Spleen (tissue), 11 donors: Measurements from ENCODE around the gene FBXO11. TPM values are rescaled to one million over a fixed set of nuclear protein-coding genes. Genes with fewer than 3 reads are reported as not detected.

Source experiments
- DNase-seq: peaks from one replicate; pipeline ENCODE4 v3.0.0-alpha.2; 2020
- H3K27ac ChIP-seq, 8 donors: fragments of 200-600 bp; sonication (generic) in 7 of 8; 1 replicate in 4 of 8; 2 replicates in 4 of 8; pipeline versions ENCODE4 v1.5.0 to v1.8.0; 2016 to 2021; ENCODE audit warnings: inconsistent platforms in 4 of 8, mild to moderate bottlenecking in 4 of 8, moderate library complexity in 1 of 8
- H3K27me3 ChIP-seq, 7 donors: fragments of 200-600 bp; sonication (generic) in 6 of 7; replicated peaks in 1 of 7; 1 replicate in 4 of 7; 2 replicates in 3 of 7; pipeline versions ENCODE4 v1.5.0 to v1.8.0; 2016 to 2021; ENCODE audit warnings: inconsistent platforms in 3 of 7, mild to moderate bottlenecking in 1 of 7
- H3K36me3 ChIP-seq, 6 donors: fragments of 200-600 bp; sonication (generic) in 5 of 6; 1 replicate in 4 of 6; 2 replicates in 2 of 6; pipeline versions ENCODE4 v1.5.0 to v1.8.0; 2016 to 2021; ENCODE audit warnings: inconsistent platforms in 2 of 6
- H3K4me1 ChIP-seq, 6 donors: fragments of 200-600 bp; sonication (generic) in 5 of 6; 1 replicate in 3 of 6; 2 replicates in 3 of 6; pipeline versions ENCODE4 v1.5.0 to v1.8.0; 2016 to 2021; ENCODE audit warnings: inconsistent platforms in 3 of 6
- H3K4me3 ChIP-seq, 8 donors: fragments of 200-600 bp; sonication (generic) in 7 of 8; 1 replicate in 4 of 8; 2 replicates in 4 of 8; pipeline versions ENCODE4 v1.5.0 to v1.8.0; 2016 to 2021; ENCODE audit warnings: inconsistent platforms in 4 of 8, mild to moderate bottlenecking in 4 of 8, moderate library complexity in 2 of 8
- H3K9me3 ChIP-seq, 8 donors: fragments of 200-600 bp; sonication (generic) in 7 of 8; 1 replicate in 4 of 8; 2 replicates in 4 of 8; pipeline versions ENCODE4 v1.5.0 to v1.8.0; 2016 to 2021; ENCODE audit warnings: inconsistent platforms in 4 of 8
- CTCF ChIP-seq, 11 experiments: fragments of 200-600 bp in 7 of 11; fragments of 450-650 bp in 4 of 11; sonication (generic) in 4 of 11; IDR thresholded peaks in 8 of 11; conservative IDR thresholded peaks in 3 of 11; 1 replicate in 7 of 11; 2 replicates in 4 of 11; pipeline versions ENCODE4 v1.4.0 to v1.8.0; 2016 to 2021; ENCODE audit warnings: antibody characterized with exemption in 11 of 11, inconsistent platforms in 4 of 11, mild to moderate bottlenecking in 1 of 11
- POLR2A ChIP-seq, 3 donors: fragments of 450-650 bp; IDR thresholded peaks; one replicate each; pipeline ENCODE4 v1.5.1; 2017; ENCODE audit warnings: antibody characterized with exemption in 3 of 3, mild to moderate bottlenecking in 1 of 3
- POLR2AphosphoS5 ChIP-seq, 3 donors: sonication (generic); formaldehyde crosslinking; IDR thresholded peaks; one replicate each; pipeline ENCODE4 v1.5.1; 2017; ENCODE audit warnings: antibody characterized with exemption in 3 of 3
- WGBS, 5 donors: extraction: QIAGEN DNeasy Blood & Tissue Kit in 3 of 5; methylation state at CpG; one replicate each; pipeline versions ENCODE4 v1.1.5 to v1.1.7; 2013 to 2018; 5-methylcytosine and 5-hydroxymethylcytosine counted together
- intact Hi-C: fragments of 100-400 bp; cut with DNase I; formaldehyde crosslinking; loops from one replicate; pipeline ENCODE4 v1.15.0; 2023; ENCODE audit warnings: low total_unique reads
- polyA plus RNA-seq, 3 donors: library from polyadenylated mRNA; stranded (reverse); fragments of 200-250 nt; gene quantifications; one replicate each; pipeline ENCODE4 v1.2.1, GENCODE V29; 2013
- total RNA-seq, 7 donors: library from RNA; depleted of rRNA in 3 of 7; stranded (reverse); fragments of >200 nt in 3 of 7; fragmentation: NEBNext Ultra II Directional in 4 of 7; extraction: Animal tissue kit (Norgen Biotek cat#: 25700) in 4 of 7; gene quantifications; one replicate each; pipeline versions ENCODE4 v1.1.0 to v1.2.1, GENCODE V29; 2016 to 2021
- donor health status: healthy with polysubstance abuse.
- donor health status: DM: no; HTN: no; CAD: no; lungs with moderate emphysema.
- donor health status: DM: no; HTN: no; CAD: no.
- donor health status: Bipolar disorder and iron deficiency.
- donor health status: healthy.
- donor health status: DM: no; HTN: no; CAD: no.
- donor health status: DM: yes; HTN: yes; CAD: no.

Gene FBXO11
- total and polyA plus RNA-seq, 10 donors: 23.9 to 91.3 (median 72.6) TPM

DNA sequence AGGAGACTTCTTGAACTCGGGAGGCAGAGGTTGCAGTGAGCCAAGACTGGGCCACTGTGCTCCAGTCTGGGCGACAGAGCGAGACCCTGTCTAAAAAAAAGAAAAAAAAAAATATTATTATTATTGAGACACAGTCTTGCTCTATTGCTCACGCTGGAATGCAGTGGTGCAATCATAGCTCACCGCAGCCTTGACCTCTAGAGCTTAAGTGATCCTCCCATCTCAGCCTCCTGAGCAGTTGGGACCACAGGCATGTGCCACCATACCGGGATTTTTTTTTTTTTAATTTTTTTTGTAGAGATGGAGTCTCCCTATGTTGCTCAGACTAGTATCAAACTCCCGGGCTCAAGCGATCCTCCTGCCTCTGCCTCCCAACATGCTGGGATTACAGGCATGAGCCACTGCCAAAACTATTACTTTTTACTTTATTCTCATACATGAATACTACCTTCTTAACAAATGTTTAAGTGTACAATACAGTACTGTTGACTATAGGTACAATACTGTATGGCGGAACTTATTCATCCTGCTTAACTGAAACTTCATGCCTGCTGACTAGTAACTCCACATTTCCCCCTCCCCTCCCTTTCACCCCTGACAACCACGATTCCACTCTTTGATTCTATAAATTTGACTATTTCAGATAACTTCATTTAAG is 15.5 kb downstream of the FBXO11 start:
- WGBS, 5 donors: 93 to 94% (median 94%) methylated on average over 10 of the region's 10 CpGs
- no peaks in the 10 kb centered on the region for H3K9me3 ChIP-seq
- no peak for DNase-seq
- no peak for TF ChIP-seq POLR2A (IDR thresholded peaks at IDR 0.05)
- TF ChIP-seq CTCF (IDR thresholded peaks at IDR 0.05 in 8 of 11, conservative IDR thresholded peaks at IDR 0.05 in 3 of 11): no peak
- no peak for TF ChIP-seq POLR2AphosphoS5 (IDR thresholded peaks at IDR 0.05)
- no peak overlapping the region for H3K27ac ChIP-seq
- no peaks in the 10 kb centered on the region for H3K27me3 ChIP-seq
- intact Hi-C loops: no loop called here
- peaks cover 0 to 18% (median 0%) of the 10 kb centered on the region in 6 donors for H3K36me3 ChIP-seq
- H3K4me1 ChIP-seq: peaks cover 17 to 99% (median 73%) of the 10 kb centered on the region in 6 donors
- no peak overlapping the region for H3K4me3 ChIP-seq

DNA sequence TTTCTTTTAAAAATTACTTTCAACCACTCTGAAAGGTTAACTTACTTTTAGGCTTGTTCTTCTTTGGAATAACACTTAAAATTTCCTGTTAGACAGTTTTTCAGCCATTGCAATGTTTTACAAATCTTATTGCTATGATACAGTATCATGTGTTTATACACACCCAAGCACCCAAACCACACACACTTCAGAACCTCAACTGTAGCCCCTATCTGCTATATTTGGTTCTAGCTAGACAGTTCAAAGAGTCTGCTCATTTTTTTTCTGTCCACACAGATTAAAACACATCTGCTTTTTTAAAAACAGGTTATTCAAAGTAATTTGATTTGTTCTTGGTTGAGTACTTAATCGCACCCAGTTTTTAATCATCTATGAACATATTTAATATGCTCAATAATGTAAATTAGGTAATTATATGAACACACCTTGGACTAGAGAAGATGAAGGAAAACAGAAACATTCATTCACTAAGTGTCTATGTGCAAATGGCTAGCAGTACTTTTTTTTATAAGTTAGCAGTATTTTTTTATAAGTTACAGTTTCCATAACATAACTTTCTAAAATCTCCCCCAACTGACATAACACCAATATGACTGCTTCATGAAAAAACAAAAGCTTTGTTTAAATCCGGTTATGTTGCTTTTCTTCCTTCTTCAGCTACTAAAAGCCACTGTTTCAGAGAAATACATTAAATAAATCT is 17.6 kb downstream of the FBXO11 start:
- Histone ChIP-seq H3K4me1 (peaks cover 11 to 99% (median 64%) of the 10 kb centered on the region in 6 donors), H3K9me3 (no peaks in the 10 kb centered on the region), H3K27me3 (no peaks in the 10 kb centered on the region), H3K36me3 (peaks cover 0 to 24% (median 0%) of the 10 kb centered on the region in 6 donors), H3K4me3 (no peak overlapping the region), H3K27ac (no peak overlapping the region)
- no peak for DNase-seq
- TF ChIP-seq POLR2A (IDR thresholded peaks at IDR 0.05): no peak
- intact Hi-C loops: no loop called here
- WGBS, 5 donors: 73 to 84% (median 81%) methylated on average over 2 of the region's 2 CpGs

GRCh38 chr2:47876912-47877311 is 29.4 kb downstream of the FBXO11 start:
- Histone ChIP-seq H3K36me3 (peaks cover 0 to 35% (median 3%) of the 10 kb centered on the region in 6 donors), H3K27ac (no peak overlapping the region), H3K9me3 (no peaks in the 10 kb centered on the region), H3K27me3 (no peaks in the 10 kb centered on the region), H3K4me3 (no peak overlapping the region), H3K4me1 (peaks cover 0 to 66% (median 27%) of the 10 kb centered on the region in 6 donors)
- intact Hi-C loops: no loop called here
- 85 to 100% (median 98%) methylated on average over 1 of the region's 1 CpG for WGBS, 5 donors
- no peak for DNase-seq
- TF ChIP-seq POLR2A (IDR thresholded peaks at IDR 0.05): no peak
- TF ChIP-seq POLR2AphosphoS5 (IDR thresholded peaks at IDR 0.05): no peak
- no peak for TF ChIP-seq CTCF (IDR thresholded peaks at IDR 0.05 in 8 of 11, conservative IDR thresholded peaks at IDR 0.05 in 3 of 11)

DNA sequence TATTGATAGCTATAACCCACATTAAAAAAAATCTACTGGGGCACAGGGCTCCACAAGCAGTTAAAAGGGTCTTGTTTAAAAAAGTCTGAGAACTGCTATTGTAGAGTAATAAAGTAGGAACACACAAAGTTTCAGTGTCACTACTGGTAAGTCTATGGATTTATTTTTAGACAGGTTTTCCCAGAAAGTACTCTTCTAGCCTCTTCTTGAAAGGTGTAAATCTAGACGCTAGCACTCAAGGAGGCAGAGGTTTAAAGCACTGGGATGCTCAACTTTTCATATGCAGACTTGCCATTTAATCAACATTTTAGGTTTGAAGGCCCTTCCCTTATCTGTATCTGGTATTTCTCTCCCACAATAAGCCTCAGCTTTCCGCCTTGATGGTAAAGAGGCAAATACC is 33.4 kb downstream of the FBXO11 start:
- peaks cover 19 to 68% (median 53%) of the 10 kb centered on the region in 6 donors for H3K4me1 ChIP-seq
- 88 to 97% (median 95%) methylated on average over 2 of the region's 2 CpGs for WGBS, 5 donors
- intact Hi-C loops: no loop called here
- DNase-seq: no peak
- H3K27ac ChIP-seq: no peak overlapping the region
- no peaks in the 10 kb centered on the region for H3K27me3 ChIP-seq
- no peak overlapping the region for H3K4me3 ChIP-seq
- H3K9me3 ChIP-seq: no peaks in the 10 kb centered on the region
- TF ChIP-seq POLR2A (IDR thresholded peaks at IDR 0.05): no peak
- no peak for TF ChIP-seq POLR2AphosphoS5 (IDR thresholded peaks at IDR 0.05)
- TF ChIP-seq CTCF (IDR thresholded peaks at IDR 0.05 in 8 of 11, conservative IDR thresholded peaks at IDR 0.05 in 3 of 11): no peak
- peaks cover 0 to 48% (median 3%) of the 10 kb centered on the region in 6 donors for H3K36me3 ChIP-seq
